SIG-M5 (cell line): ENCODE results near the gene NSMCE1.
"Not testable (repeated sequence)": the region's sequence is repeated elsewhere in the genome, so short reads cannot be mapped to it uniquely, and the experiment has no call there.

Source experiments
- DNase-seq: peaks from one replicate; lab custom pipeline; 2025; lab: John Stamatoyannopoulos, UW

The NSMCE1 gene

DNA sequence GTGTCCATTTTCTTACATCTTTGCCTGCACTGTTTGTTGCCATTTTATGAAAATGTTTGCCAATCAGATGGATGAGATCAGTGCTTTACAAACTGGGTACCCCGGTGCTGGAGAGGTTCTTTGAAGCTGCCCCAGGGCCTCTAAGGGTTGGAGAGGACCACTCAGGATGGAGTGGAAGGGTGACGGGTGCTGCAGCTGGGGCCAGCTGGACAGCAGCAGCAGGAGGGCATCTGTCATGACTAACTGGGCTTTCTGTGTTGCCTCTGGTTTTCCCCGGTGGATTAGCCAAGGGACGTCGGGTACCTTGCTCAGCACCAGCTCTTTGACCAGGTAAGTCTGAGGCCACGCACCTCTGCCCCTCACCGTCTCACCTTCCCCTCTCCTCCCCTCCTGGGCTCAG is 52.9 kb downstream of the NSMCE1 start:
- no peak for DNase-seq

DNA sequence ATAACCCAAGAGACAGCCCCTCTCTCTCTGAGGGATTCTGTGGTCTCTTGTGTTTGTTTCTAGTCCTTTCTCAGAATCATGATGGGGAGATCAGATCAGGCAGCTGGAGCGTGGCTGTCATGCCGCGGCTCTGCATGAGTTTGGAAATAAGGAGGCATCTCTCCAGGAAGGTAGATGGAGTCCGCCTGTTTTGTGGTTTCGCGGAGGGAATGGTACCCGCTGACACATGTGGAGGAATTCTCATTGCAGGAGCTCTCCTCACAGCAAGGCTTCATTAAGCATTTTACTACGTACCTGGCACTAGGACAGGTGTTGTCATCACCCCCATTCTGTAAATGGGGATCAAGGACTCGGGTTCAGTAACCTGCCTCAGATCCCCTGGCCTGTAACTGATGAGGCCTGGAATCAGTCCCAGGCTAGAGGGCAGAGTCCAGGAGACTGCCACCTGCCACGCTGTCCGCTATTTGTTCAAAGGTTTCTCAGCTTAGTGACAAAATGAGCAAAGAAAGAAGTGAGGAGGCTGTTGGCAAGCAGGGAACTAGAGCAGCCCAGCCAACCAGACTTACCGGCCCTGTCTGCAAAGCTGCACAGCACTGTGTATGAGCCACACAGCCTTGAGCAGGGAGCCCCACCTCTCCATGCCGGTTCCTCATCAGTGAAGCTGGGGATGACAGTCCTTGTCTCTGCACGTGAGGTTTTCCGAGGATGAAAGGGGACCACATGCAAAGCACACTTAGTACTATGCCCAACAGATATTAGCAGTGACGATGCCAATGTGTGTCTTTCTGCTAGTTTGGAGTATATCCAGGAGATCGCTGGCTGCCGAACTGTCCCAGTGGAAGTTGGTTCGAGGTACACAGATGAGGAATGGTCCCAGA is 54.2 kb downstream of the NSMCE1 start:
- DNase-seq, result no peak

DNA sequence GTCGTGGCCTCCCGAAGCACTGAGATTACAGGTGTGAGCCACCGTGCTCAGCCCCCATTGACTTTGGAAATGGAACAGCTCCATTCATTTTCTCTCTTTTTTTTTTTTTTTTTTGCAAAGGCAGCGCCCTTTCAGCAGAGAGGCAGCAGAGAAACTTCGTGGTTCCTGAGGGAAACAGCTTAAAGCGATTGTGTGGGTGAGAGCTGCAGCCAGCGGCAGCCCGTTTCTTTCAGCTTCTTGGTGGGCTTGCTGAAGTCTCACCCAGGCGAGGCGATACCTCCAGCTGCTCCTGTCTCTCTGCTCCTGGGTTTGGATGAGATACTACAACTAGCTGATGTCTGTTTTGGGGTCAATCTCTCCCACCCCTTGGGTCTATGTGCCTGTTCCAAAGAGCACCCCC is 57.5 kb downstream of the NSMCE1 start:
- no peak for DNase-seq

DNA sequence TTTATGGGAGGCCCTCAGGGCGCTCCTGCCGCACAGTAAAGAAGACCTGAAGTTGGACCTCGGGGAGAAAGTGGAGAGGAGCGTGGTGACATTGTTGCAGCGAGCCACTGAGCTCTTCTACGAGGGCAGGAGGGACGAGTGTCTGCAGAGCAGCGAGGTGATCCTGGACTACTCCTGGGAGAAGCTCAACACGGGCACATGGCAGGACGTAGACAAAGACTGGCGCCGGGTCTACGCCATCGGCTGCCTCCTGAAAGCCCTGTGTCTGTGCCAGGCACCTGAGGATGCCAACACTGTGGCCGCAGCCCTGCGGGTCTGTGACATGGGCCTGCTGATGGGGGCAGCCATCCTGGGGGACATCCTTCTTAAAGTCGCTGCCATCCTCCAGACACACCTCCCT is 58.4 kb downstream of the NSMCE1 start:
- no peak for DNase-seq

DNA sequence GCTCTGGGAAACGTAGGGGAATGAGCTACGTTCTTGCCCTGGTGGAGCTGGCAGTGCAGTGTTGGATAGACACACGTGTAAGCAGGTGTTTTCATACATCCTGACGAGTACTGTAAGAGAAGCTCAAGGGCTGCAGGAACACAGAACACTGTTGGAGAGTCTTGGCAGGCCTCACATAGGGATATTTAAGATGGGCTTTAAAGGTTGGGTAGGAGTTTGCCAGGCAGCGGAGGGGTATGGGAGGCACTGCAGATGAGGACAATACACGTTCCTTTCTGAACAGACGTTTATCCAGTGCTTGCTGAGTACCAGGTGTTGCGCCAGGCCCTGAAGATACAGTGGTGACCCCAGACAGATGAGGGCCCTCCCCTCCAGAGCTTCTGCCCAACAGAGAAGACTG is 59.0 kb downstream of the NSMCE1 start:
- no peak for DNase-seq

DNA sequence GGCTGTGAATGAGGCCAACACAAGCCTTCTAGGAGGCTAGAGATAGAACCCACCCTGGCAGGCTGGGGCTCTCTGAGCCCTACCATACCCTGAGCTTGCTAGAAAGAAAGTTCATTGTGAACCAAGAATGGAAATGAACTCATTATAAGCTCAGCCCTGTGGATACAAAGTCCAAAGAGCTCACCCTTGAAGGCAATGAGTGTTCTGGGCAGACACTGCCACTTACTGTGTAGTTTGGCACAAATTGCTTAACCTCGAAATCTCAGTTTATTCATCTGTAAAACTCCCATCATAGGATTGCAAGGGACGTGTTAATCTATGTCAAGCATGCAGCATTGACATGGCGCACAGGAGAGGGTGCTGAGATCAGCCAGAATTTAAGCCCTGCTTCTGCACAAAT is 59.8 kb downstream of the NSMCE1 start:
- no peak for DNase-seq

DNA sequence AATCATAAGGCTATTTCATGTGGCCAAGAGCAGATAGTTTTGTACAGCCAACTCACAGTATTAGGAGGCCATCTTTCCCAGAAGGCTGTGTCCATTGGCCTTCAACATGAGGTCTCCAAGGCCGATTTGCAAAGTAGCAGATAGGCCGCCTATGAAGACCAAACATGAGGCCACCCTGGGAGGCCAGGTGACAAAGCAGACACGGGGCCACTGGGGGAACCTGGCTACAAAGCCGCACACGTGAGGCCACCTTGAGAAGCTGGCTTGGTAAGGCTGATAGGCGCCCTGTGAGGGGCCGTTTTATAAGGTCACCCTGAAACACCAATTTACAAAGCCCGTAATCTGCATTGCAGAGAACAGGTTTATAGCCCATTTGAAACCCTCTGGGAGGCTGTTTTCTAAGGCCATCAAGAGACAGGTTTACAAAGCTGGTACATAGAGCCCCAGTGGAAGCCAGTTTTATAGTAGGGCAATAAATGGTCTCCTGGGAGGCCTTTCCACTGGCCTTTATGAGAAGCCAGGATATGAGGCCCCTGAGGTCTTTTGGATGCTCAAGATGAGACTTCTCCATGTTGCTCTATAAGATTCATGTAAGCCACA is 60.4 kb downstream of the NSMCE1 start:
- no peak for DNase-seq

DNA sequence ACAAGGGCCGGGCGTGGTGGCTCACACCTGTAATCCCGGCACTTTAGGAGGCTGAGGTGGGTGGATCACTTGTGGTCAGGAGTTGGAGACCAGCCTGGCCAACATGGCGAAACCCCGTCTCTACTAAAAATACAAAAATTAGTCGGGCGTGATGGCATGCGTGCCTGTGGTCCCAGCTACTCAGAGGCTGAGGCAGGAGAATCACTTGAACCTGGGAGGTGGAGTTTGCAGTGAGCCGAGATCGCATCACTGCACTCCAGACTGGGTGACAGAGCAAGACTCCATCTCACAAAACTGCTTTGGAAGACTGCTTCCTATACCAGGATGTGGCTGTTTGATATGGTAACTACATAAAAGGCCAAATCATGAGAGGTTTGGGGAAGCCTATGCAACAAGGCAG is 61.5 kb downstream of the NSMCE1 start:
- not testable (repeated sequence) for DNase-seq

DNA sequence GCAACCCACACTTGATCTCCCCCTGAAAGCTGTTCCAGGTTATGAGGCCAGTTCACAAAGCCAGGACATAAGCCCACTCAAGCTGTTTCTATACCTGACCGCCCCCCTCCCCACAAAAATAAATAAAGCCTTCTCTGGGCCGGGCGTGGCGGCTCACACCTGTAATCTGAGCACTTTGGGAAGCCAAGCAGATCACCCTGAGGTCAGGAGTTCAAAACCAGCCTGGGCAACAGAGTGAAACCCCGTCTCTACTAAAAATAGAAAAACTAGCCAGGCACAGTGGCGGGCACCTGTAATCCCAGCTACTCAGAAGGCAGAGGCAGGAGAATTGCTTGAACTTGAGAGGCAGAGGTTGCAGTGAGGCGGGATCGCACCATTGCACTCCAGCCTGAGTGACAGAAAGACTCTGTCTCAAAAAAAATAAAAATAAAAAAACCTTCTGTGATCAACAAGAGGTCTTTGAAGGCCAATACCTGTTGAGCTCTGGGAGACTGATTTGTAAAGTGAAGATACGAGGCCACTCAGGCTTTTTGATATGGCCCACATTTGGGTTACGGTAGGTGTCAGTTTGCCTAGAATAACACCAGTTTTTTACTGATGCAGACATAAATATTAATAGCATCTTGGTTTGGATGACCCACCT is 63.0 kb downstream of the NSMCE1 start:
- no peak for DNase-seq

DNA sequence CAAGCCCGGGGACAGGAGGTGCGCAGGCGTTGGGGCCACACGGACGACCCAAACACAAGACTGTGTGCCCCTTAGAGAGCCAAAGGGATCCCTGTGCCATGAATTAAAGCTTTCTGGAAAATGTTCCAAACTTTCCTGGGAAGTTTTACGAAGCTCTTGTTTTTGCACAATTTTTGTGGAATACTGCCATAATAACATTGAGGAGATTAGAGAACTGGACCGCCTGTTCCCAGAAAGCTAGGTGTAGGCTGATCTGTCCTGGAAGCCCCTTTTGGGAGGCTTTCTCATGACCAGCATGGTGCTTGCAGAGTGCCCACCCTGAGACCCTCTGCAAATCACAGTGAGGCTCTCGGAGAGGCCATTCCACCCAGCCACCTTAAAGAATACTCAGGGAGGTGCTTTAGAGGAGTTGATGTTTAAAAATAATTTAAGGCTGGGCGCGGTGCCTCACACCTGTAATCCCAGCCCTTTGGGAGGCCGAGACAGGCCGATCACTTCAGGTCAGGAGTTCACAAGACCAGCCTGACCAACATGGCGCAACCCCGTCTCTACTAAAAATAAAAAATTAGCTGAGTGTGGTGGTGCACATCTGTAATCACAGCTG is 64.2 kb downstream of the NSMCE1 start:
- DNase-seq, result no peak

DNA sequence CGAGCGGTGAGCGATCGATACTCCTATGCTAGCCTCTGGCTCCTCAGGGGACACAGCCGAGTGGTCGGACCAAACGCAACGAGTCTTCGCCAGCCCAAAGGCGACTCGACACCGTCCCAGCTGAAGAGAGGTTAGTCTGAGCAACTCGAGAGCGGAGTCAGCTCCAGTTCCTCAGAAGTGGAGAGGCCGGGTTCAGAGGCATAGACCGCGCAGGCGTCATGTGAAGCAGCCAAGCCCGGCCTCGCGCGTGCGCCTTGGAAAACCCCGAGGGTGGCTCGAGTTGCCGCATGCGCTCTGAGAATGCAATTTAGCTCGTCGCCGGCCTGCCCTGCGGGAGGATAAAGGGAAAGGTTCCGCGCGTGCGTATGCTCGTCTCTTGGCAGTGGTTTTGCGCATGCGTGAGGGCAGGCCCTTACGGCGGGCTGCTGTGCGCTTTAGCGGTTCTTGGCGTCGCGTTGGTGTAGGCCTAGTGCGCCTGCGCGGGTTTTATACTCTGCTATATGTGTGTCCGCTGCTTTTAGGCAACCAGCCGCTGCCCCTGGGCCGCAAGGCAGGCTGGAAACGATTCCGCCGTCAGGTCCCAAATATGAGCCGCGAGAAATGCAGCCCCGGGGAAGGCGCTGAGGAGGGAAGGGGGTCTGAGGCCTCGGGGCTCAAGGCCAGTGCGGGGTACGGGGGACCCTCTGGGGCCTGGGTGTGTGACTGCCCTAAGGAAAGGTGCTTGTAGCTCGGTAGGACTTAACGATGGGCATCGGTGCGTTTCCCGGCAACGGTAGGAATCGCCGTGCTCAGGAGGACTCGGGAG is 64.9 kb downstream of the NSMCE1 start, which contains the start of gene KDM8:
KDM8 (plus strand) TSS at position 20 of the 805 bp plus-strand sequence. CDS start 6,598 bp downstream, outside the sequence.
- peak; percentile 88 for DNase-seq

DNA sequence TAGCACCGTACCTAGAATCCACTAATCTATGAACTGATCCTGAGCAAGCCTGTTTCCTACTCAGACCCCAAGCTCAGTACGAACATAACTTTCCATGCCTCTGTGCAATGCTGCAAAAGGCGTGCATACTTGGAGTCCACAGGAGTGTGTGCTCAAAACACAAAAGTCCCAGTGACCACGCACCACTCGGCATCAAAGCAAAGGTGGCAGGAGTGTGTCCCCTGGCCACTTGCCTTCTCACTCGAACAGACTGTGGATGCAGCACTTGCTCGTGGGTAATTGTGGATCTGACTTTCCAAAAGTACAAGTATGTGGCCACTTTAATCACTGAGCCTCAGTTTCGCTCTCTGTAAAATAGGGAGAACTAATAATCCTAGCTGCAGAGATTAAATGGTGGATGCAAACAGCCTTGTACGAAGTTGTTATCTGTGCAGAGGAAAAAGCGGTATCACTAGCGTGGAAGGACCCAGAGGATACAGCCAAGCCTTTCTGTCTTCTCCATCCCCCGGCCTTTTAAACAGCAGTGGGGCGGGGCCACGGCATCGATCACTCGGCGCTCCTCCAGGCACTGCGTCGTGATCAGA is 65.6 kb downstream of the NSMCE1 start:
- peak; percentile 1 for DNase-seq

DNA sequence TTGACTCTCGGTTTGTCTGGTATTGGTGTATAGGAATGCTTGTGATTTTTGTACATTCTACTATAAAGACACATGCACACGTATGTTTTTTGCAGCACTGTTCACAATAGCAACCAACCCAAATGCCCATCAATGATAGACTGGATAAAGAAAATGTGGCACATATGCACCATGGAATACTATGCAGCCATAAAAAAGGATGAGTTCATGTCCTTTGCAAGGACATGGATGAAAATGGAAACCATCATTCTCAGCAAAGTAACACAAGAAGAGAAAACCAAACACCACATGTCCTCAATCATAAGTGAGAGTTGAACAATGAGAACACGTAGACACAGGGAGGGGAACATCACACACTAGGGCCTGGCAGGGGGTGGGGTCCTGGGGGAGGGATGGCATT is 67.7 kb downstream of the NSMCE1 start:
- not testable (repeated sequence) for DNase-seq

DNA sequence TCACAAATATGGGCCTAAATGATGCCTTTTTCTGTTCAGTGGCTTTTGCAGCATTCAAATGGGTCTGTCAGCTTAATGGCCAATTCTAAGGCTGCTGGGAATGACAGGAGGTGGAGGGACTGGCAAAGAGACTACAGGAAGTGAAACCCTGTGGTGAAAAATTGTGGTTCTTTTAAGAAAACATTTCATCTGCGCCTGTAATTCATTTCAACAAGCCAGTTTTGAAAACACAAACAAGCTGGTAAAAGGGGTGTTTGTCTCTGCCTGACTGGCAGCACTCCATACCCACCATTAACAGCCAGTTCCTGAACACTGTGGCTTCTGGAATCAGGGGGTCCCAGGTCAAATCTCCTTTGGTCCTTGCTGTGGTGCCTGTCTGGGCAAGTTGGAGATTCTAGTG is 68.8 kb downstream of the NSMCE1 start:
- peak; percentile 50 for DNase-seq

DNA sequence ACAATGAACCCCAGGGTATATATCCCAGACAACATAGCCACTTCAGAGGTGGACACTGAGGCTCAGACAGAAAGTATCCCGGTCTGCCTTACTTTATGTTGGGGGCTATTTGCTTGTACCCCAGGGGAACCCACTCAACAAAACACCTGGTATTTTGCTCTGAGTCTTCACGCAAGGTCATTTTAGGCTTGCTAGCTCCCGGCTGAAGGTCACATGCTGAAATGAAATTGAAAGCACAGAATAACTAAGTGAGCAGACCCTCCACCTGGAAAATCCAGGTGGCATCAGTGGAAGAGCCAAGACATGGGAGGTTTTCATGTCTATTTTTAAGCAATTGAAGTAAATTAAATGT is 69.4 kb downstream of the NSMCE1 start:
- no peak for DNase-seq

DNA sequence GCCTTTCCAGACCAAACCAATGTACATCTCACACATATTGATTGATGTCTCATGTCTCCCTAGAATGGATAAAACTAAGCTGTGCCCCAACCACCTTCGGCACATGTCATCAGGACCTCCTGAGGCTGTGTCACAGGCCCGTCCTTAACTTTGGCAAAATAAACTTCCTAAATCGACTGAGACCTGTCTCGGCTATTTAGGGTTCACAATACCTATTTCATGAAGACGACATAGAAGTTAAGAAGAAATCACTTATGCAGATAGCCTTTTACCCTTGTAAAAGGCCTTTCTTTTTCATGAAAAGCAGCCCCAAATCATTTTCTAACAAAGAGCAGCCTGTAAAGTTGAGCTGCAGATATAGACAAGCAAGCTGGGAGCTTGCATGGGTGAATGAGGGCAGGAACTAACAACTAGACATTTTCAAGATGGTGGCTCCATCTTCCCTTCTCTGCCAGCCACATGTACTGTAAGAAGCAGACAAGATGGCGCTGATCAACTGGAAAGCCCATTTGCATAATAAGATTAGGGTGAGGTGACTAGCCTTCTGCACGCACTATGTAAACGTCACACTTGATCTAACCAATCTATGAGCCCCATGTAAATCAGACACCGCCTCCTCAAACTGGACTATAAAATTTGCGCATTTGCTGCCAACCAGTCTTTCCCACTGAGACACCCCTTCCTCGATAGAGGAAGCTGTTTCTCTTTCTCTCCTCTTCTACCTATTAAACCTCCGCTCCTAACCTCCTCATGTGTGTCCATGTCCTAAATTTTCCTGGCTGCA is 69.9 kb downstream of the NSMCE1 start:
- DNase-seq, result no peak

DNA sequence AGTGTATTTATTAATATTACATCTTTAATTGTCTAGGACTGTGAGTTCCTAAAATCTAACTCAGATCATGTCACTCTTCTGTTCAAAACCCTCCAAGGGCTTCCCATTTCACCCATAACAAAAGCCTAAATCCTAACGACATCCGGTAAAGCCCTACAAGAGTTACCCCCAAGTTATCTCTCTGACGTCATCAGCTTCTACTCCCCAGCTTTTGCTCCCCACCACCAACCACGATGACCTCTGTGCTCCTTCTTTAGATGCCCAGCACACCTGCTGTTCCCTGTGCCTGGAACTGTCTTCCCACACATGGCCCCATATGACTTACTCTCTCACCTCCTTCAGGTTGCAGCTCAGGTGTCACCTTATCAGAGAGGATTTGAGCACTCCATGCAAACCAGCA is 71.6 kb downstream of the NSMCE1 start:
- DNase-seq, result no peak

DNA sequence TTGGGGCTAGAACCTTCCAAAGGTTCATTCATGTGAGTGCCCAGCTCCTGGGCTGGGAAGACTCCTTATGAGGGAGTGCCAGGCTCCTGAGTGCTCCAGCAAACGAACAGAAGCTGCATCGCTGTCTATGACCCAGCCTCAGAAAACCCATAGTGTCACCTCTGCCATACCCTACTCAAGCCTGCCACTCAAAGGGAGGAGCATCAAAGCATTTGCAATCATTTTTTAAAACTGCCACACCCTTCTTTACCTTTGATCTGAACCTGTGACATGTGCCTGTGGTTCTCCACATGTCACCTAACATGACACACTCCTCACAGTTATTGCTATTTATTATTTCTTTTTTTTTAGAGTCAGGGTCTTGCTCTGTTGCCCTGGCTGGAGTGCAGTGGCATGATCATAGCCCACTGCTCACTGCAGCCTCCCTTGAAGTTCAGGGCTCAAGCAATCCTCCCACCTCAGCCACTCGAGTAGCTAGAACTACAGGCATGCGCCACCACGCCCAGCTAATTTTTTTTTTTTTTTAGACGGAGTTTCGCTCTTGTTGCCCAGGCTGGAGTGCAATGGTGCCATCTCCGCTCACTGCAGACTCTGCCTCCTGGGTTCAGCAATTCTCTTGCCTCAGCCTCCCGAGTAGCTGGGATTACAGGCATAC is 72.5 kb downstream of the NSMCE1 start:
- DNase-seq, result no peak

DNA sequence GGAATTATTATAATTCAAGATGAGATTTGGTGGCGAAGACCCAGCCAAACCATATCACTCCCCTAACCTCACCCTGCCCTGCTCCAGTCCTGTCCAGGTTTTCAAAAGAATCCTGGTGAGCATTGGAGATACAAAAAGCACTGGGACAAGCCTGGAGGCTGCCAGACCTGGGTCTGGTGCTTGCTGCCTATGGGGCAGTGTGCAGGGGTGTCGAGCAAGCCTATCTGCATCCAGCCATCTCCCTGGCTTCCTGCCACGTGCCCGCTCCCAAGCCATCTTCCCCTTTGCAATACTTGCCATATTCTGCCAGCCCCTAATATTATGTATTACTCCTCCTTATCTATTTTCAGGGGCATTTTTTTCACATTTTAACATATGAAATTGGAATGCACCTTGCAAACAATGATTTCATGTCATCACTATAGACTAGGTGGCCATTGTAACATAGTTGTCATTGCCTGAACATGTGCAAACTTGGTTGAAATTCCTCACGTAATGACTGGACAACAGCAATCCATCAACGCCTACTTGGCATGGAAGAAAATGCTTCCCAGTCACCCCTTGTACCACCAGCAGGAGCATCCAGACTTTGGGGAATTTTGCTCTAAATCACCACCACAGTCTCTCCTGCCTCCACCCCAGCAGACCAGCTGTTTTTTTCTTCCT is 73.4 kb downstream of the NSMCE1 start:
- DNase-seq, result no peak
